ENCODE results near the gene CTSC. TPM values are rescaled to one million over a fixed set of nuclear protein-coding genes. Genes with fewer than 3 reads are reported as not detected.

CTSC gene
- total and polyA plus RNA-seq, 2 experiments from 2014 or later: 46.0 to 47.6 TPM

DNA sequence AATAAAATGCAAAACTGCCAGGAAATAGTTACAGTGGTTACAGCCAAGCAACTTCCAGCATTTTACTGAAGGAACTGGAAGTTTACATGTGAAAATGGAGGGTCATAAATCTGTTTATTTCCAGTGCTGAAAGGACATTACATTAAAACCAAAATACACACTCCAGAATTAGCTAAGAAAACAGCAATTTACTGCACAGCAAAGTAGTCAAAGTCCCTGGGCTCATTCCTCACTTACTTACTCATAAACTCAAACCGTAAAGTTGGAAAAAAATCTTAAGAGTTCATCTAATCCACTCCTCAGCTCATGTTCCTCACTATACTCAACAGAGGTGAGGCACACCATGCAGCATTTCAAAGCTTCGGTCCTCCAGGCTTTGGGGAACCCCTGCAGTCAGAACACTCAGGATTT is 17.4 kb downstream of the CTSC start:
- in situ Hi-C loops (cut with MboI): no loop called here
- 15 to 22% methylated on average over 2 of the region's 2 CpGs for WGBS, 2 experiments (ENCODE audit: low coverage in 1 of 2, low lambda C conversion rate in 2 of 2, missing lambda C conversion rate in 2 of 2)

DNA sequence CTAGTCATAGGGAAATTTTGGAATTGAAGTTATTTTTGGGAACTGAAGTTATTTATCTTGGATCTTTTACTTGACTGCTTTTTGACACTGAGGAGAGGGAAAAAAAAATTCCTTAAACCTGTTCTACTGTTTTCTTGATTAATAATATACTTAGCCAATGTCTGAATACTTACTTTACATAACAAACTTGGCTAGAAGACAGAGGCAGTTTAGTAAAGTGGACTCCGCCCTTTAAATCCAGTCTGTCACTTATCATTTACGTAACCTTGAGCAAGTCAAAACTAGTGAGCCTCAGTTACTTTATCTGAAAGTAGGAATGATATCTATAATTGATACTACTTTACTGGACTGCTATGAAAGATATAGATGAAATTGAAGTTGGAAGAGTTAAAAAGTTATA is 19.5 kb downstream of the CTSC start:
- Histone ChIP-seq H3K27me3 (replicated peaks; ENCODE audit: insufficient read depth) (no peaks in the 10 kb centered on the region), H3K27ac (no peak overlapping the region), H3K79me2 (ENCODE audit: insufficient read depth) (no peaks in the 10 kb centered on the region), H3K9ac (no peak overlapping the region), H2AFZ (no peak overlapping the region), H3K9me3 (ENCODE audit: low read depth) (no peaks in the 10 kb centered on the region), H3K9me2 (ENCODE audit: insufficient read depth) (no peaks in the 10 kb centered on the region), H4K20me1 (ENCODE audit: insufficient read depth) (no peaks in the 10 kb centered on the region), H3K4me1 (ENCODE audit: insufficient read depth) (peaks cover 12% of the 10 kb centered on the region), H3K4me3 (no peak overlapping the region), H3F3A (ENCODE audit: insufficient read depth) (0 out of 2 replicates have a peak, but pooled peaks cover 14% of the 10 kb centered on the region), H3K36me3 (ENCODE audit: low read depth) (no peaks in the 10 kb centered on the region), H3K4me2 (ENCODE audit: unreplicated experiment) (no peak overlapping the region)
- in situ Hi-C loops (cut with MboI): no loop called here
- 98 to 100% methylated on average over 2 of the region's 2 CpGs for WGBS, 2 experiments (ENCODE audit: low coverage in 1 of 2, low lambda C conversion rate in 2 of 2, missing lambda C conversion rate in 2 of 2)
- TF ChIP-seq EZH2 (IDR thresholded peaks at IDR 0.05; ENCODE audit: insufficient read depth, poor library complexity, severe bottlenecking) (no peak), EZH2phosphoT487 (IDR thresholded peaks at IDR 0.05; ENCODE audit: insufficient read depth, low read depth) (no peak)
- no peak for DNase-seq

More for the DNA sequence above, 17.4 kb downstream of the CTSC start:
- peak overlapping the region; percentile 34 for H3K4me2 ChIP-seq (ENCODE audit: unreplicated experiment)
- no peak overlapping the region for H3K4me3 ChIP-seq
- 0 out of 2 replicates have a peak, but pooled peaks cover 8% of the 10 kb centered on the region for H3F3A ChIP-seq (ENCODE audit: insufficient read depth)
- H3K9ac ChIP-seq: no peak overlapping the region
- H3K9me2 ChIP-seq (ENCODE audit: insufficient read depth): no peaks in the 10 kb centered on the region
- peak; percentile 99 for TF ChIP-seq EZH2phosphoT487 (IDR thresholded peaks at IDR 0.05; ENCODE audit: insufficient read depth, low read depth)
- no peak for TF ChIP-seq EZH2 (IDR thresholded peaks at IDR 0.05; ENCODE audit: insufficient read depth, poor library complexity, severe bottlenecking)
- no peaks in the 10 kb centered on the region for H3K36me3 ChIP-seq (ENCODE audit: low read depth)
- no peaks in the 10 kb centered on the region for H3K27me3 ChIP-seq (replicated peaks; ENCODE audit: insufficient read depth)
- no peaks in the 10 kb centered on the region for H3K79me2 ChIP-seq (ENCODE audit: insufficient read depth)
- H3K4me1 ChIP-seq (ENCODE audit: insufficient read depth): peaks cover 12% of the 10 kb centered on the region
- no peaks in the 10 kb centered on the region for H4K20me1 ChIP-seq (ENCODE audit: insufficient read depth)
- no peak overlapping the region for H2AFZ ChIP-seq
- H3K27ac ChIP-seq: no peak overlapping the region
- peak; percentile 76 for DNase-seq
- H3K9me3 ChIP-seq (ENCODE audit: low read depth): no peaks in the 10 kb centered on the region

DNA sequence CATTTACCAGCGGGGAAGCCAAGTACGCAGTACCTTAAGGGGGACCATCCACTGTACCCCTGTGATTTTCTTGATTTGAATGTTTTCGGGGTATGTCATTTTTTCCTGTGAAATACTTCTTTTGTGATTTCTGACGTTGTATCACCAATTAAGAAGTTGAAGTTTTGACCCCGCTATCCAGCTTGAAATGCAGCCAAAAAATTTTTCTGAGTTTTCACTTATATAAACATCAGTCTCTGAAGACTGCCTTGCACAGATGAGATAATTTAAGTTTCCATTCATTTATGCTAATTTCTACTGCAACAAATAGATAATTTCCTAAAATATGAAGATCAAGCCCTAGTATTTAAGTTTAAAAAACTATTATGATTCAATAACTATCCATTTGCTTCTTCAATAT is 20.0 kb downstream of the CTSC start:
- WGBS, 2 experiments (ENCODE audit: low coverage in 1 of 2, low lambda C conversion rate in 2 of 2, missing lambda C conversion rate in 2 of 2): 95 to 100% methylated on average over 5 of the region's 5 CpGs
- Histone ChIP-seq H3F3A (ENCODE audit: insufficient read depth) (0 out of 2 replicates have a peak, but pooled peaks cover 19% of the 10 kb centered on the region), H2AFZ (no peak overlapping the region), H3K36me3 (ENCODE audit: low read depth) (no peaks in the 10 kb centered on the region), H3K9ac (no peak overlapping the region), H3K9me2 (ENCODE audit: insufficient read depth) (no peaks in the 10 kb centered on the region), H3K27me3 (replicated peaks; ENCODE audit: insufficient read depth) (no peaks in the 10 kb centered on the region), H4K20me1 (ENCODE audit: insufficient read depth) (no peaks in the 10 kb centered on the region), H3K4me2 (ENCODE audit: unreplicated experiment) (no peak overlapping the region), H3K9me3 (ENCODE audit: low read depth) (no peaks in the 10 kb centered on the region), H3K79me2 (ENCODE audit: insufficient read depth) (no peaks in the 10 kb centered on the region), H3K27ac (no peak overlapping the region), H3K4me1 (ENCODE audit: insufficient read depth) (peaks cover 16% of the 10 kb centered on the region), H3K4me3 (no peak overlapping the region)
- no peak for DNase-seq
- TF ChIP-seq EZH2 (IDR thresholded peaks at IDR 0.05; ENCODE audit: insufficient read depth, poor library complexity, severe bottlenecking) (no peak), EZH2phosphoT487 (IDR thresholded peaks at IDR 0.05; ENCODE audit: insufficient read depth, low read depth) (no peak)
- in situ Hi-C loops (cut with MboI): no loop called here

DNA sequence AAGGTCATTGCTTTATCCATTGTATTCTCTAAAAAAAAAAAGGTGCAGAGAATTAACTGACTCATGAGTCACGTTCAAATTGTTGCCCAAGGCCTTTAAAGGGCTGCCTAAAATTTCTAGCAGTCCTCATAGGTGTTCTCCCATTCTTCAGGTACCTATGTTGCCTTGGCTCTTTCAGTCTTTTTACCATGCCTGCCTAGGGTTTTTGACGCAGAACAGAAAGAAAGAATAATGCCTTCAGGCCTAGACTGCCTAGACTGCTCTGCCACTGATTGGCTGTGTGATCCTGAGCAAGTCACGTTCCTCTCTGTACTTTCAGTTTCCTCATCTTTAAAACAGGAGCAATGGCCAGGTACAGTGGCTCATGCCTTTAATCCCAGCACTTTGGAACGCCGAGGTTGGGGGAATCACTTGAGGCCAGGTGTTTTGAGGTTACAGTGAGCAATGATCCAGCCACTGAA is 21.5 kb downstream of the CTSC start:
- Histone ChIP-seq H3K36me3 (ENCODE audit: low read depth) (no peaks in the 10 kb centered on the region), H3K4me1 (ENCODE audit: insufficient read depth) (peaks cover 18% of the 10 kb centered on the region), H3K9me2 (ENCODE audit: insufficient read depth) (no peaks in the 10 kb centered on the region), H3K27ac (no peak overlapping the region), H3K4me2 (ENCODE audit: unreplicated experiment) (no peak overlapping the region), H2AFZ (no peak overlapping the region), H3K9me3 (ENCODE audit: low read depth) (no peaks in the 10 kb centered on the region), H3K79me2 (ENCODE audit: insufficient read depth) (no peaks in the 10 kb centered on the region), H3F3A (ENCODE audit: insufficient read depth) (0 out of 2 replicates have a peak, but pooled peaks cover 22% of the 10 kb centered on the region), H3K27me3 (replicated peaks; ENCODE audit: insufficient read depth) (no peaks in the 10 kb centered on the region), H3K9ac (no peak overlapping the region), H3K4me3 (no peak overlapping the region), H4K20me1 (ENCODE audit: insufficient read depth) (no peaks in the 10 kb centered on the region)
- TF ChIP-seq EZH2phosphoT487 (IDR thresholded peaks at IDR 0.05; ENCODE audit: insufficient read depth, low read depth) (no peak), EZH2 (IDR thresholded peaks at IDR 0.05; ENCODE audit: insufficient read depth, poor library complexity, severe bottlenecking) (no peak)
- DNase-seq: no peak
- in situ Hi-C loops (cut with MboI): no loop called here
- 74% methylated on average over 5 of the region's 5 CpGs for WGBS, 2 experiments (ENCODE audit: low coverage in 1 of 2, low lambda C conversion rate in 2 of 2, missing lambda C conversion rate in 2 of 2)
